ENCODE results near the gene TOMM40. TPM values are rescaled to one million over a fixed set of nuclear protein-coding genes. Genes with fewer than 3 reads are reported as not detected.
A peak's percentile ranks its signal among the peaks of the same experiment; 100 is the strongest.

The TOMM40 gene
- total and polyA plus RNA-seq, 2 of the 13 experiments (the other 11 are each of a cell fraction or from before 2014, with no cell fraction given) = 72.0 to 110 TPM

- TF ChIP-seq MAZ (IDR thresholded peaks at IDR 0.05; ENCODE audit: borderline replicate concordance, low read depth, low read length) (peak; percentile 87), MAZ (CRISPR knock-in tag; IDR thresholded peaks at IDR 0.05; ENCODE audit: low read depth) (peak; percentile 79; the same call in 1 of the 2 replicates), ZIK1 (CRISPR knock-in tag; IDR thresholded peaks at IDR 0.05; ENCODE audit: borderline replicate concordance, low read depth) (0 out of 2 replicates have a peak, but pooled peaks have one; percentile 53), ZNF205 (CRISPR knock-in tag; IDR thresholded peaks at IDR 0.05) (peak; percentile 47; the same call in 1 of the 2 replicates), ATF7-NPFF (CRISPR knock-in tag; IDR thresholded peaks at IDR 0.05; ENCODE audit: low read depth) (no peak; the same call in 1 of the 2 replicates), CREB1 (IDR thresholded peaks at IDR 0.05) (peak; percentile 74), CREB1 (CRISPR knock-in tag; IDR thresholded peaks at IDR 0.05) (peak; percentile 90), RBM22 (optimal IDR thresholded peaks at IDR 0.05; ENCODE audit: low read length) (peak; percentile 87), KLF16 (CRISPR knock-in tag; IDR thresholded peaks at IDR 0.05) (peak in 1 of 2 experiments; percentile 87; a peak in 2 of 4 replicates), CBX2 (IDR thresholded peaks at IDR 0.05; ENCODE audit: low read depth, low read length) (no peak), CBX2 (CRISPR knock-in tag; IDR thresholded peaks at IDR 0.05; ENCODE audit: low read depth) (no peak), ZNF430 (CRISPR knock-in tag; IDR thresholded peaks at IDR 0.05) (no peak), NCOR1 (IDR thresholded peaks at IDR 0.05; ENCODE audit: borderline replicate concordance, low read length) (peak; percentile 4; the same call in 1 of the 2 replicates), GATAD2A (CRISPR knock-in tag; IDR thresholded peaks at IDR 0.05) (peak; percentile 61), ARID3A (IDR thresholded peaks at IDR 0.05; ENCODE audit: low read depth, low read length) (0 out of 2 replicates have a peak, but pooled peaks have one; percentile 34), SIN3B (IDR thresholded peaks at IDR 0.05; ENCODE audit: low read length) (no peak), ZBTB26 (CRISPR knock-in tag; IDR thresholded peaks at IDR 0.05; ENCODE audit: borderline replicate concordance) (peak; percentile 39; the same call in 1 of the 2 replicates), SALL1 (CRISPR knock-in tag; IDR thresholded peaks at IDR 0.05) (peak; percentile 65; the same call in 1 of the 2 replicates), ZNF441 (CRISPR knock-in tag; IDR thresholded peaks at IDR 0.05; ENCODE audit: borderline replicate concordance) (peak; percentile 42; the same call in 1 of the 2 replicates), KLF6 (CRISPR knock-in tag; IDR thresholded peaks at IDR 0.05) (peak; percentile 37; the same call in 1 of the 2 replicates), THRA (CRISPR knock-in tag; IDR thresholded peaks at IDR 0.05; ENCODE audit: borderline replicate concordance) (0 out of 2 replicates have a peak, but pooled peaks have one; percentile 8), MED13 (CRISPR knock-in tag; IDR thresholded peaks at IDR 0.05) (no peak), AKAP8 (CRISPR knock-in tag; IDR thresholded peaks at IDR 0.05) (peak; percentile 6; the same call in 1 of the 2 replicates), ISL2 (CRISPR knock-in tag; IDR thresholded peaks at IDR 0.05) (peak; percentile 28; the same call in 1 of the 2 replicates), NCOA2 (CRISPR knock-in tag; IDR thresholded peaks at IDR 0.05) (peak; percentile 56; the same call in 1 of the 2 replicates)
Observed at GRCh38 chr19:44890366-44891015, 563 bp upstream of the TOMM40 start (continued).

All from HepG2 (cell line).